ENCODE measurements around the gene CACNA1C. TPM values are rescaled to one million over a fixed set of nuclear protein-coding genes. Genes with fewer than 3 reads are reported as not detected.

Gene CACNA1C
- total RNA-seq, 4 donors from 2014 or later, result 2.0 to 4.2 (median 2.5) TPM

DNA sequence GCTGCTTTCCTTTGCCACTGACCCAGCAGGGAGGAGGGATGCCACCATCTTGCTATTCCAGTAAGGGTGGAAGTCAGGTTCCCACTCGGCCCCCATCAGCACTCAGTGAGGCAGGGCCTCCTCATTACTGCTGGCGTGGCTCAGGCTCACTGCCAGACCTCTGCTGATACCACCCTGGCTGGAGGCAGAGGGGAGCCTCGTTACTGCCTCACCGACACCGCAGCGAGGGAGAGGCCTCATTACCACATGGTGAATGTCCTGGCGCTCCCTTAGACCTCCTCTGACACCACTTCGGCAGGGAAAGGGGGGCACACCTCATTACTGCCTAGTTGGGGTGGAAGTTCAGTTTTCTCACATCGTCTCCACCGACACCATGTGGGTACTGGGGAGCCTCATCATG, 354.1 kb downstream of the CACNA1C start:
- 93 to 97% methylated on average over 10 of the region's 10 CpGs for WGBS, 2 donors
- Histone ChIP-seq H3K9me3 (no peaks in the 10 kb centered on the region), H3K27me3 (no peaks in the 10 kb centered on the region), H3K36me3 (no peaks in the 10 kb centered on the region), H3K4me1 (no peaks in the 10 kb centered on the region), H3K4me3 (replicated peaks in 1 of 3) (no peak overlapping the region), H3K27ac (no peak overlapping the region)
- DNase-seq, result no peak
- intact Hi-C loops (cut with DNase I), result no loop called here
- TF ChIP-seq POLR2A (IDR thresholded peaks at IDR 0.05) (no peak), CTCF (IDR thresholded peaks at IDR 0.05) (no peak)

- no peak for DNase-seq
- 75 to 85% methylated on average over 3 of the region's 3 CpGs for WGBS, 2 donors
- no peaks in the 10 kb centered on the region for H3K9me3 ChIP-seq
- intact Hi-C loops (cut with DNase I), result no loop called here
- TF ChIP-seq CTCF (IDR thresholded peaks at IDR 0.05) (no peak), POLR2A (IDR thresholded peaks at IDR 0.05) (no peak)
- H3K27ac ChIP-seq, result no peak overlapping the region
- no peaks in the 10 kb centered on the region for H3K27me3 ChIP-seq
- H3K36me3 ChIP-seq, result no peaks in the 10 kb centered on the region
- no peak overlapping the region for H3K4me3 ChIP-seq (replicated peaks in 1 of 3)
- H3K4me1 ChIP-seq, result no peaks in the 10 kb centered on the region
Measured at GRCh38 chr12:2408262-2408661, 355.5 kb downstream of the CACNA1C start.

- Histone ChIP-seq H3K36me3 (no peaks in the 10 kb centered on the region), H3K9me3 (no peaks in the 10 kb centered on the region), H3K4me3 (replicated peaks in 1 of 3) (no peak overlapping the region), H3K4me1 (no peaks in the 10 kb centered on the region), H3K27me3 (no peaks in the 10 kb centered on the region), H3K27ac (no peak overlapping the region)
- TF ChIP-seq POLR2A (IDR thresholded peaks at IDR 0.05) (no peak), CTCF (IDR thresholded peaks at IDR 0.05) (no peak)
- DNase-seq, result no peak
- 92 to 93% methylated on average over 21 of the region's 21 CpGs for WGBS, 2 donors
- intact Hi-C loops (cut with DNase I), result no loop called here
Measured at GRCh38 chr12:2409656-2410265, 357.0 kb downstream of the CACNA1C start.

- no peak overlapping the region for H3K27ac ChIP-seq
- H3K9me3 ChIP-seq, result no peaks in the 10 kb centered on the region
- TF ChIP-seq POLR2A (IDR thresholded peaks at IDR 0.05) (no peak), CTCF (IDR thresholded peaks at IDR 0.05) (no peak)
- no peaks in the 10 kb centered on the region for H3K27me3 ChIP-seq
- no peaks in the 10 kb centered on the region for H3K4me1 ChIP-seq
- no peak for DNase-seq
- H3K36me3 ChIP-seq, result no peaks in the 10 kb centered on the region
- H3K4me3 ChIP-seq (replicated peaks in 1 of 3), result no peak overlapping the region
- 91 to 93% methylated on average over 9 to 10 of the region's 10 CpGs for WGBS, 2 donors
- intact Hi-C loops (cut with DNase I), result no loop called here
Measured at GRCh38 chr12:2410496-2410895, 357.7 kb downstream of the CACNA1C start.

GRCh38 chr12:2411011-2411410, 358.2 kb downstream of the CACNA1C start:
- Histone ChIP-seq H3K27me3 (no peaks in the 10 kb centered on the region), H3K4me1 (no peaks in the 10 kb centered on the region), H3K4me3 (replicated peaks in 1 of 3) (no peak overlapping the region), H3K36me3 (no peaks in the 10 kb centered on the region), H3K27ac (no peak overlapping the region), H3K9me3 (no peaks in the 10 kb centered on the region)
- intact Hi-C loops (cut with DNase I), result no loop called here
- DNase-seq, result no peak
- WGBS, 2 donors, result 92% methylated on average over 5 to 7 of the region's 7 CpGs
- TF ChIP-seq CTCF (IDR thresholded peaks at IDR 0.05) (no peak), POLR2A (IDR thresholded peaks at IDR 0.05) (no peak)
